ENCODE measurements around the gene COP1.

COP1 gene

DNA sequence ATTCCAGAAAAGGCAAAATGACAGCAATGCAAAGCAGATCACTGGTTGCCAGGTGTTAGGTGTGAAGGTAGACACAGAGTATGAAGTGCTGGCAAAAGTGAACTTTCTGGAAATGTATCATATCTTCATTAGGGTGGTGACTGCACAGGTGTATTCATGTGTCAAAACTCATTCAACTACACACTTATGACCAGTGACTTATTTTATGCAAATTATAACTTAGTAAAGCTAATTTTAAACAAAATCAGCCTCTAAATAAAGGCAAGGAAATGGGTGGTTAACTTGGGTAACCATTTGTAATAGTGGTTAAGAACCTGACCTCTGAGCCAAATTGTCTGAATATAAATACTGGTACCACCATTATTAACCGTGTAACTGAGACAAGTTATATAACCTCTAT is 7.4 kb downstream of the COP1 start:
- DNase-seq (ENCODE audit: low spot score): no peak

DNA sequence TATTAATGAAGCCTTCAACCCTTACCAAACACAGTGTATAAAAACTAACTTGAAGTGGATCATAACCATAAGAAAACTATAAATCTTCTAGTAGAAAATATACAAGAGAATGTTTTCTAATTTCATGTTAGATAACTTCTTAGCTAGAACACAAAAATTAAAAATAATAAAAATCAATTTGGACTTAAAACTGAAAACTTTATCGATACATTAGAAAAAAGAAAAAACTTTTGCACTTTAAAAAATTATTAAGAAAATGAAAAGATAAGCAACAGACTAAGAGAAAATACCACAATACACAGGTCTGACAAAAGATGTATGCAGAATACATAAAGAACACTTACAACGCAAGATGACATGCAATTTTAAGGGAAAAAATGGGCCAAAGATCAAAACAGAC is 8.7 kb downstream of the COP1 start:
- DNase-seq (ENCODE audit: low spot score): no peak

DNA sequence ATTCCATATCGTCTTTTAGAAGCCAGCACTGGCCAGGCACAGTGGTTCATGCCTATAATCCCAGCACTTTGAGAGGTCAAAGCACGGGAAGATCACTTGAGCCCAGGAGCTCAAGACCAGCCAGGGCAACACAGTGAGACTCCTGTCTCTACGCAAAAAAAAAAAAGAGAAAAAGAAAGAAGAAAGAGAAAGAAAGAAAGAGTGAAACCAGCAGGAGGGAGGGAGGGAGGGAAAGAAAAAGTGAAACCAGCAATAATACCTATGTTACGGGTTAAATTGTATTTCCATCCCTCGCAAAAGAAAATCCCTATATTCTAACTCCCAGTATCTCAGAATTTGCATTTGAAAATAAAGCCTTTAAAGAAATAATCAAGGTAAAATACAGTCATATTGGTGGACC is 10.4 kb downstream of the COP1 start:
- no peak for DNase-seq (ENCODE audit: low spot score)

DNA sequence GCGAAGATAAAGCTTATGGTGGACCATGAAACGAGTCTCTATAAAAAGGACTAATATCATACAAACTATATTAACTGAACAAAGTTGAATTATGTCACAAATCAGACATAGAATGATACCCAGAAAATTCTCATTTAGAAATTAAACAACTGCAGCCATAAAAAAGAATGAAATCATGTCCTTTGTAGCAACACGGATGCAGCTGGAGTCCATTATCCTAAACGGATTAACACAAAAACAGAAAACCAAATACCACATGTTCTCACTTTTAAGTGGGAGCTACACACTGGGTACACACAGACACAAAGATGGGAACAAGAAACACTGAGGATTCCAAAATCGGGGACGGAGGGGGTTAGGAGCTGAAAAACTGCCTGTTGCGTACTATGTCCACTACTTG is 11.5 kb downstream of the COP1 start:
- DNase-seq (ENCODE audit: low spot score): no peak

DNA sequence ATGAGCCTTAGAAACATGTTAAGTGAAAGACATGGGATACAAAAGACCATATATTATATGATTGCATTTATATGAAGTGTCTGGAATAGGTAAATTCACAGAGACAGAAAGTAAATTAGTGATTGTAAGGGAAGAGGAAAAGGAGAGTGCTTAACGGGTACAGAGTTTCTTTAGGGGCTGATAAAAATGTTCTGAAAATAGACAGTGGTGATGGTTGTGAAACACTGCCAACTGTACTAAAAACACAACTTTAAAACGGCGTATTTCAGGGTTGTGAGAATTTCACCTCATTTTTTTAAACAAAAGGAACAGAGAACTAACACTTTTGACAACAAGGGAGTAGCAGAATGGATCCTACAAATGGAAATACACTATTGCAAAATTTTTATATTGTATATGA is 13.4 kb downstream of the COP1 start:
- no peak for DNase-seq (ENCODE audit: low spot score)

DNA sequence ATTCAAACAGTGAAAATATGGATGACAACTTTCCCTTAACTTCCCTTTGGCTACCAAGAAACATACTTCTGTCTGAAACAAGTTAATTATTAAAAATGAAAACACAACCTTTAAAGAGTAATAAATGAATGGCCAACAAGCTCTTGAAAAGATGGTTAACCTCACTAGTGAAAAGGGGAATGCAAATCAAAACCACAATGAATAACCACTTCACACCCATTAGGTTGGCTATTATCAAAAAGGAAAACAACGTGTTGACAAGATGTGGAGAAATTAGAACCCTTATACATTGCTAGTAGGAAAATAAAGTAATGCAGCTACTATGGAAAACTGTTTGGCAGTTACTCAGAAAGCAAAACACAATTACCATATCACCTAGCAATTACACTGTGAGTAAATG is 14.1 kb downstream of the COP1 start:
- no peak for DNase-seq (ENCODE audit: low spot score)

DNA sequence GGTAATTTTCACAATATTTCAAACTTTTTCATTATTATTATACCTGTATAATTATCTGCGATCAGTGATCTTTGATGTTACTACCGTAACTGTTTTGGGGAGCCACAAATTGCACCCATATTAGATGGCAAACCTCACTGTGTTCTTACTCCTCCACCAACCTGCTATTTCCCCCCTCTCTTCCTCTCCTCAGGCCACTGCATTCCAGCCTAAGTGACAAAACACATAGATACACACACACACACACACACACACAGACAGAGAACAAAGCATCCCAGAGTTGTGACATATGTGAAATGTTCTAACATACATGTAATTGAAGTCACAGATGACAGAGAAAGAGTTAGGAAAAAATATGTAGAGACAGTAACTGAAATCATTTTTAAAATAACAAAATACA is 18.5 kb downstream of the COP1 start:
- no peak for DNase-seq (ENCODE audit: low spot score)

DNA sequence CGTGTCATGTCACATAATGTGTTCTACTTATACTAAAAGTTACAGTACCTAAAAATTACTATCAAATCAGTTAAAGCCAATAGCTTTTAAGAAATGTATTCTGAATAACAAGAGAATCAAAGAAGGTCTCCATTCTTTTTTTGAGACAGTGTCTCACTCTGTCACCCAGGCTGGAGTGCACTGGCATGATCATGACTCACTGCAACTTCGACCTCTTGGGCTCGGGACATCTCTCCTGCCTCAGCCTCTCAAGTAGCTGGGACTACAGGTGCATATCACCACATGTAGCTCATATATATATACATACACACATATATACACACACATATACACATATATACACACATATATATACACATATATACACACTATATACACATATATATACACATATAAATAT is 20.1 kb downstream of the COP1 start:
- DNase-seq (ENCODE audit: low spot score): no peak

DNA sequence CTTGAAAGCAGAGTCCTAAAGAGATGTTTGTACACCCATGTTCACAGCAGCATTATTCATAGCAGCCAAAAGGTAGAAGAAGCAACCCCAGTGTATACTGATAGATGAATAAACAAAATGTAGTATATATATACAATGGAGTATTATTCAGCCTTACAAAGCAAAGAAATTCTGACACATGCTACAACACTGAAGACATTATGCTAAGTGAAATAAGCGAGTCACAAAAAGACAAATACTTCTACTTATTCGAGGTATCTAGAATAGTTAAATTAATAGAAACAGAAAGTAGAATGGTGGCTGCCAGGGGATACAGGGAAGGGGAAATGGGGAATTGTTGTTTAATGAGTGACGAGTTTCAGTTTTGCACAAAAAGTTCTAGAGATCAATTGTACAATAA is 23.5 kb downstream of the COP1 start:
- no peak for DNase-seq (ENCODE audit: low spot score)

DNA sequence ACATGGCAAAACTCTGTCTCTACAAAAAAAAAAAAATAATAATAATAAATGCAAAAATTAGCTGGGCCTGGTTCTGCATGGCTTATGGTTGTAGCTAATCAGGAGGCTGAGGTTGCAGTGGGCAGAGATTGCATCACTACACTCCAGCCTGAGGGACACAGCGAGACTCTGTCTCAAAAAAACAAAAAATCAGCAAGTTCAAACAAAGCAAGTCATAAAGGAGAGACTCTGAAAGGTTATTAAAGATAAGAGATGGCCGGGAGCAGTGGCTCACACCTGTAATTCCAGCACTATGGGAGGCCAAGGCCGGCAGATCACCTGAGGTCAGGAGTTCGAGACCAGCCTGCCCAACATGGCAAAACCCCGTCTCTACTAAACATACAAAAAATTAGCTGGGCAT is 28.8 kb downstream of the COP1 start:
- DNase-seq (ENCODE audit: low spot score): no peak

DNA sequence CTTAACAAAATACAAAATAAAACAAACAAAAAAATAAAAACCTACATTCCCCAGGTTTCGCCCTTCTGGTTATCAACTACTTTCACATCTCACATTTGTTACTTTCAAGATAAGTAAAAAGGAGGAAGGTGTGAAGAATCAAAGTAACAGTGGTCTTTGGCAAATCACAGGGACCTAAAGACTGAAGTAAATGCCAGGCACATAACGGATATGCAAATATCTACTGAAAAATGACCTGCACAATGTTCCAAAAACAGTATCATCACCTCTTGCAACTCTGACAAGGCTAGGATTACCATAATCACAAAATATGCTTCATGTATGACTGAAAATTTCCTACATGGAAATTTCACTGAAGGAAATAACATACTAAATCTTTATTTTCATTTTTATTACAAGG is 29.3 kb downstream of the COP1 start:
- DNase-seq (ENCODE audit: low spot score): no peak

DNA sequence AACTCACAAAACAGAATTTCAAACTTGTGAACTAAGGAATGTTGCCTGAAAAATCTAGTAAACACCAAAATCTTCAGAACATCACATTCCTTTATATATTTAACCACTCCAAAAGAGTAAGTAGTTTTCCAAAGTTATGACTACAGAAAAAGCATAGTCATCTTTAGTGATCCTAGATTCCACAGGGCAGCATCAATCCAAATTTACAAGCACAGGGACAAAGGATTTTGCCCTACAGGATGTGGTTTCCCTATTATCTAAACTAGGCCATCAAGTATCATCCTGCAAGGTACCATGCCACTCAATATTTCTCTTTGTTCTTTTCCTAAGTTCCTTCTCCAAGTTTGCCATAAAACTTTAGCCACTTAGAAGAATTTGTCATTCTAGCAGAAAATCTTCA is 33.0 kb downstream of the COP1 start:
- DNase-seq (ENCODE audit: low spot score): no peak

DNA sequence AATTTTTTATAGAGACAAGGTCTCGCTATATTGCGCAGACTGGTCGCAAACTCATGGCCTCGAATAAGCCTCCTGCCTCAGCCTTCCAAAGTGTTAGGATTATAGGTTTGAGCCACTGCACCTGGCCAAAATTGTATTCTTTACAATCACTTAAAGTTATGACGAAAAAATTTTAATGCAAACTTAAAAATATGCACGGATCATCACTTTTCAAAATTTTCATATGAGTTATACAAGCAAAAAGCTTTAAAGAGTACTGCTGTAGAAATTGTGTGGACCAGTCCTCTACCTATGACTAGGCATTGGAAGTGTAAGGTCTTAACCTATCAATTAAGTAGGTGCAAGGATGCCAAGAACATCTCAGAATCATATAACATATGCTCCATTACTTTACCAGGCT is 34.9 kb downstream of the COP1 start:
- no peak for DNase-seq (ENCODE audit: low spot score)

DNA sequence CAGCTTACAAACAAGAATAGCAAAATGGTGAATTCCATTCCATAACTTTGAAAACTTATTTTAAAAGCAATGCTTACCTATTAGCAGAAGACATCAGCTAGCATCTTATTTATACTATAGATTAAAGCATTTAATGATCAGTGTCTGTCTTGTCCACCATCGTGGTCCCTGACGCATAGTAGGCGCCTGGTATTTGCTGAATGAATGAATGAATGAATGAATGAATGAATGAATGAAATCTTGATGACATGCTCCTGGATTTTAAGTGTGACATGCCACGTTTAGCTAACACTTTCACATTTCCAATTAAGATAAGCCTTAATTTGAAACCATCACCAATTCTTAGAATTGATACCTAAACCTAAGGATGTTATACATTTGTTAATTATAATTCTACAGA is 39.9 kb downstream of the COP1 start:
- DNase-seq (ENCODE audit: low spot score): no peak

DNA sequence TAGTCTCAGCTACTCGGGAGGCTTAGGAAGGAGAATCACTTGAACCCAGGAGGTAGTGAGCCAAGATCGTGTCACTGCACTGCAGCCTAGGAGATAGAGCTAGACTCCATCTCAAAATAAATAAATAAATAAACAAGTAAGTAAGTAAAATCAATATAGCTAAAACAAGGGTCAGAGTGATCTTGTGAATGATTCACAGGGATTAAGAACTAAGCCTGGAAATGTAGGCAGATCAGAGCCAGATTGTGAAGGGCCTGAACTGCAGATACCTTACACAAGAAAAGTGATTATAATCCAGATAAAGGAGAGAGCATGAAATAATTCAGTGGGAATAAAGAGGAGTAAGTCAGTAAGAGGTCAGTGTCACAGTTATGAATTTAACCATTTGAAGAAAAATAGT is 41.5 kb downstream of the COP1 start:
- DNase-seq (ENCODE audit: low spot score): no peak

DNA sequence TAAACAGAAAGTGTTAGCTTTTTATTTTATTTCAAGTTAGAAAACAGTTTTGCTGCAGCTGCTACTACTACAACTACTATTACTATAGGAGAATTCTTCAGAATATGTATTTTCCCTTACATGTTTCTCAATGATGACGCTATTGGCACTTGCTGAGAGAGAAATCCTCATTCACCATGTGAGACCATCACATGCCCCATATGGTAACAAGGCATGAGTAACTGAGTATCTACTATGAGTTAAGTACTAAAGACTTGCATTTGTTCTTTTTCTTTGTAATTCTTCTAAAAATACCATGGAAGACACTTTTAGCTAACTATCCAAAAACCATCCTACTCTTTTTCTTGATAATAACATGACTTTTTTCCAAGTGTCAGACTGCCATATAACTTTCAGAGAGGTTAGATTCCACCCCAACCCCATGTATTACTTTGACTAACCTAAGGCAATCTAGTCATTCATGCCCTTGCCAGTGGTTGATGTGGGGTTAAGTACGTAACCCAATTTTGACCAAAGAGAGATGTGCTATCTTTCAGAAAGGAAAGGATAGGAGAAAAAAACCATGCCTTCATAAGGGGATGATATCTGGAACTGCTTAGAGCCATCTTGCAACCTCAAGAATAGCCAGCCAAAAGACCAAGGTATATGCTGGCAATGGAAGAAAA is 42.9 kb downstream of the COP1 start:
- DNase-seq (ENCODE audit: low spot score): no peak

DNA sequence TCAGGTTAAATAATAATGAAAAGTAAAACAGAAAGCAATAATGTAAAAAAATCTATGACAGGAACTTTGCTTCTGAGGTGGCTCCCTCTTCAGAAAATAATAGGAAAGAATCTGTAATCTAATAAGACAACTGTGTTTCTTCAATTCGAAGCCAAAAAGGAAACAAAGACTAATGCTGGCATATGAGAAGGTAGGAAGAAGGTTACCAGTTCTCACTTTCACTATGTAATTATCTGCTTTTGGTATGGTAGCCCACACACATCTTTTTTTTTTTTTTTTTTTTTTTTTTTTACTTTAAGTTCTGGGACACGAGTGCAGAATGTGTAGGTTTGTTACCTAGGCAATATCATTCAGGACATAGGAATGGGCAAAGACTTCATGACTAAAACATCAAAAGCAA is 47.1 kb downstream of the COP1 start:
- DNase-seq (ENCODE audit: low spot score): no peak

DNA sequence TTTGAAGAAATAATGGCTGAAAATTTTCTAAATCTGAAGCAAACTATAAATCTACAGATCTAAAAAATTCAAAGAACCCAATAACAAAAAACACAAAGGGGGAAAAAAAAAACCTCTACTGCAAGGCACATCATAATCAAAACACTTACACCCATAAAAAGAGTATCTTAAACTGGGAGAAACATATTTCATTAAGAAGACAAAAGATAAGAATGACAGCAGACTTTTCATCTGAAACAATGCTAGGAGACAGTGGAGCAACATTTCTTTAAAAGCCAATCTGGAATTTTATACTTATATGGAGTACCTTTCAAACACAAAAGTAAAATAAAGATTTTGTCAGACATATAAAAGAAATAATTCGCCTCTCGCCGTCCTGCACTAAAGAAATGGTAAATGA is 49.1 kb downstream of the COP1 start:
- DNase-seq (ENCODE audit: low spot score): no peak

DNA sequence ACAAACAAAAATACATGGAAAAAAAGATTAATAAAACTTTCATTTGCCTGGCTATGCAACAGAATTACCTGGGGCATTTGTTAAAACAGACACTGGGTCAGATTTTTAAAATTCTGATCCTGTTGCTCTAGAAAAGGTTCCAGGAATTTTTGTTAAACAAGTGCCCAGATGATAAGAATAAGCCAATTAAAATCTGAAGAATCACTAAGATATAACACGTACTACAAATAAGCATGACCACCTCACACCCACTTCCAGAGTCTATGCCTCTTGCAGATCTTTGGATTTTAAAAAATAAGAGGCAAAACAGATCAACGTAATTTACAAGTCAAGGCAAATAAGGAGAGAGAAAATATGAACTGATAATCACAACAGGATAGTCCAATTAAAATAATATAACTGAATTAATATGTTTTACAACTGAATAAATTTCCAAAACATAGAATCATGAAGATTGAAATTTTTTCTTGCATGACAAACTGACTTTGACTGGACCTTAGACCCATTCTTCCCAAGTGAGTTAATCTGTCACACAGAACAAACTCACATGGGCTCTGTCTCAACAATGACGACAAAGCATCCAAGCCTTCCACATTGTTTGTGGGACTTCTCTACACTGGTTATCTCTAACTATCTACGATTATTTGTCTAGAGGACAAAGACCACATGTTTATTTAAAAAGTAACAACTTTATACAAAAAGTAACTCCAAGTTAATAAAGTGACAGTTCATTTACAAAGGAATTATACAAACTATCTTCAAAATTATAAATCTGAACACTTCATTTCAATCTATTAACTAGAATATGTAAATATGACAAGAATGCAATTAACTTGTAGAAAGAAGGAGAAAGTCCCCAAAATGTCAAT is 56.9 kb downstream of the COP1 start:
- DNase-seq (ENCODE audit: low spot score): no peak

DNA sequence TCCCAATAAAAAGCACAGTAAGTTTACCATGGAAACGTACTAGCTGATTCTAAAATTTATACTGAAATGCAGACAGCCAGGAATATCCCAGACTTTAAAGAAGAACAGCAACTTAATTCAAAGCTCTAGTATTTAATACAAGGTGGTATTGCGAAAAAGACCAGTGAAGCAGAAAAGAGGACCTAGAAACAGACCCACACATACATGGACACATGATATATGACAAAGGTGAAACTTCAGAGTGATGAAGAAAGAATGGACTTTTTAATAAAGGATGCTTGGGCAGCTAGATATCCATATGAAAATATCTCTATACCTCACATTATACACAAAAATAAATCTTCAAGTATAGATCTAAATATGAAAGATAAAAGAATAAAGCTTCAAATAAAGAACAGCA is 62.6 kb downstream of the COP1 start:
- DNase-seq (ENCODE audit: low spot score): no peak

DNA sequence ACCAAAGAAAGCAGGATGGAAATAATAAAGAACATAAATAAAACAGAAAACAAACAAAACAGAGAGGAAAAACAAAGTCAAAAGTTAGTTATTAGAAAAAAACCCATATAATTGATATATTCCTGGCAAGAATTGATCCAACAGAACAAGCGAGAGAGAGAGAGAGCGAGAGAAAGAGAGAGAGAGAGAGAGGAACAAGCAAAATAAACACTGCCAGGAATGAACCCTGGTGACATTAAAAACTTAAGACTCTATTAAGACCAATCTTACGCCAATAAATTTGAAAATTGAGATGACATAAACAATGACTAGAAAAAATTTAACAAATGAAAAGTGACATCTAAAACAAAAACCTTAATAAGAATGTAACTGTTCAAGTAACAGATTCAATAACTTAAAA is 64.1 kb downstream of the COP1 start:
- DNase-seq (ENCODE audit: low spot score): no peak

DNA sequence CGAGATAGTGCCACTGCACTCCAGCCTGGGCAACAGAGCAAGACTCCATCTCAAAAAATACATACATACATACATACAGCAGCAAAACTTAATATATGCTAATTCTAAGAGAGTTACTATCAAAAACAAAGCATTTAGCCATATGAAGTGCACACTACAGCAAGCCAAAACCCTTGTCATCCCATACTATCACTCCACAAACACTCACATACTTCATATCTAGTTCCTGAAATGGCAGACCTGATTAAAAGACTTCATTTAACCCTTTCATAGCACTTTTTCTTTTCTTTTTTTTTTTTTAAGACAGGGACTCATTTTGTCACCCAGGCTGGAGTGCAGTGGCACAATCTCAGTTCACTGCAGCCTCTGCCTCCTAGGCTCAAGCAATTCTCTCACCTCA is 65.6 kb downstream of the COP1 start:
- no peak for DNase-seq (ENCODE audit: low spot score)

DNA sequence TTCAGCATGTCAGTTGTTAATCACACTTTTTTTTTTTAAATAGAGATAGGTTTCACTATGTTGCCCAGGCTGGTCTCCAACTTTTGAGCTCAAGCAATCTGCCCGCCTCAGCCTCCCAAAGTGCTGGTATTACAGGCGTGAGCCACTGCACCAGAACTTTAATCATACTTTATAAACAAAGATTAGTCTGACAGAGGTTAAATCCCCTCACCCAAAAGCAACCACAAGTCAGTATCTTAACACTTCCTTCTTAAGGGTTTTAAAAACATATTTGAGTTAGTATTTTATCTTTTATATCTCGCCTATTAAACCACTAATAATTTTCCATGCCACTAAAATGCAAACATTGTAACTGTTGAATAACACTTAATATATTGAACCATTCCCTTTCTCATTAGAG is 70.2 kb downstream of the COP1 start:
- no peak for DNase-seq (ENCODE audit: low spot score)

DNA sequence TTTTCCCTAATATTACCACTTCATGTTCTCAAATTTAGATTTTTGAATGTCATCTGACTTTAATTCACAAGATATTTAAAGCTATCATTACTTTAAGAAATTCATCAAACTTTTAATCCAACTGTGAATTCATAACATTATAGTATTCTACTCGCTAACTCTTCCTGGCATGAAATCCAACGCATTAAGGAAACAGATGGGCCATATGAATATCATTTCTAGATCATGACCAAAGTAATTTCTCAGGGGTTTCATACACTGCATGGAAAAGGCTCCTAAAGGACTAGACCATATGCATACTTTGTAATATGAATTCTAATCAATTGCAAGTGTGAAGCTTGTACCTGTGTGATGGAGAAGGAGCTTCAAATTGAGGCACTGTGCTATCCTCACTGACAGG is 72.4 kb downstream of the COP1 start:
- no peak for DNase-seq (ENCODE audit: low spot score)
